ENCODE data around the gene NUTF2. TPM values are rescaled to one million over a fixed set of nuclear protein-coding genes. Genes with fewer than 3 reads are reported as not detected.
"Not testable (repeated sequence)": the region's sequence is repeated elsewhere in the genome, so short reads cannot be mapped to it uniquely, and the experiment has no call there.

NUTF2 gene
- total and polyA plus RNA-seq, 2 experiments from 2014 or later: 100 to 197 TPM

GRCh38 chr16:67909056-67909742, 62.5 kb downstream of the NUTF2 start:
- no peaks in the 10 kb centered on the region for H3K9me2 ChIP-seq (replicated peaks; ENCODE audit: insufficient read depth)
- H2AFZ ChIP-seq: no peak overlapping the region
- no peaks in the 10 kb centered on the region for H3K9me3 ChIP-seq (ENCODE audit: low read depth)
- no peaks in the 10 kb centered on the region for H3K4me1 ChIP-seq (ENCODE audit: insufficient read depth)
- H3K36me3 ChIP-seq (replicated peaks; ENCODE audit: insufficient read depth, low read depth): no peaks in the 10 kb centered on the region
- H3K4me2 ChIP-seq: no peak overlapping the region
- H3K27ac ChIP-seq: no peak overlapping the region
- no peak for DNase-seq (ENCODE audit: low spot score)
- TF ChIP-seq, protein P1, sequence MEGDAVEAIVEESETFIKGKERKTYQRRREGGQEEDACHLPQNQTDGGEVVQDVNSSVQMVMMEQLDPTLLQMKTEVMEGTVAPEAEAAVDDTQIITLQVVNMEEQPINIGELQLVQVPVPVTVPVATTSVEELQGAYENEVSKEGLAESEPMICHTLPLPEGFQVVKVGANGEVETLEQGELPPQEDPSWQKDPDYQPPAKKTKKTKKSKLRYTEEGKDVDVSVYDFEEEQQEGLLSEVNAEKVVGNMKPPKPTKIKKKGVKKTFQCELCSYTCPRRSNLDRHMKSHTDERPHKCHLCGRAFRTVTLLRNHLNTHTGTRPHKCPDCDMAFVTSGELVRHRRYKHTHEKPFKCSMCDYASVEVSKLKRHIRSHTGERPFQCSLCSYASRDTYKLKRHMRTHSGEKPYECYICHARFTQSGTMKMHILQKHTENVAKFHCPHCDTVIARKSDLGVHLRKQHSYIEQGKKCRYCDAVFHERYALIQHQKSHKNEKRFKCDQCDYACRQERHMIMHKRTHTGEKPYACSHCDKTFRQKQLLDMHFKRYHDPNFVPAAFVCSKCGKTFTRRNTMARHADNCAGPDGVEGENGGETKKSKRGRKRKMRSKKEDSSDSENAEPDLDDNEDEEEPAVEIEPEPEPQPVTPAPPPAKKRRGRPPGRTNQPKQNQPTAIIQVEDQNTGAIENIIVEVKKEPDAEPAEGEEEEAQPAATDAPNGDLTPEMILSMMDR (IDR thresholded peaks at IDR 0.05; ENCODE audit: poor library complexity): no peak
- no peak for TF ChIP-seq EZH2 (IDR thresholded peaks at IDR 0.05; ENCODE audit: borderline replicate concordance)
- TF ChIP-seq EZH2phosphoT487 (IDR thresholded peaks at IDR 0.05; ENCODE audit: low read depth, severe bottlenecking, unreplicated experiment): no peak
- no peaks in the 10 kb centered on the region for H3K27me3 ChIP-seq
- peaks cover 3% of the 10 kb centered on the region for H4K20me1 ChIP-seq (ENCODE audit: insufficient read depth, poor library complexity, severe bottlenecking)
- H3K79me2 ChIP-seq: peaks cover 44% of the 10 kb centered on the region
- WGBS (ENCODE audit: low lambda C conversion rate, missing lambda C conversion rate): 98% methylated on average over 31 of the region's 36 CpGs
- H3K4me3 ChIP-seq: no peak overlapping the region

GRCh38 chr16:67910158-67910557, 63.4 kb downstream of the NUTF2 start:
- Histone ChIP-seq H3K4me3 (no peak overlapping the region), H3K27ac (no peak overlapping the region), H3K9me2 (replicated peaks; ENCODE audit: insufficient read depth) (no peaks in the 10 kb centered on the region), H3K4me1 (ENCODE audit: insufficient read depth) (no peaks in the 10 kb centered on the region), H3K36me3 (replicated peaks; ENCODE audit: insufficient read depth, low read depth) (no peaks in the 10 kb centered on the region), H3K79me2 (peaks cover 38% of the 10 kb centered on the region), H2AFZ (no peak overlapping the region), H3K9me3 (ENCODE audit: low read depth) (no peaks in the 10 kb centered on the region), H4K20me1 (ENCODE audit: insufficient read depth, poor library complexity, severe bottlenecking) (peaks cover 3% of the 10 kb centered on the region), H3K4me2 (no peak overlapping the region), H3K27me3 (no peaks in the 10 kb centered on the region)
- peak; percentile 54 for DNase-seq (ENCODE audit: low spot score)
- TF ChIP-seq EZH2 (IDR thresholded peaks at IDR 0.05; ENCODE audit: borderline replicate concordance): no peak
- TF ChIP-seq, protein P1 (IDR thresholded peaks at IDR 0.05; ENCODE audit: poor library complexity): no peak
- no peak for TF ChIP-seq EZH2phosphoT487 (IDR thresholded peaks at IDR 0.05; ENCODE audit: low read depth, severe bottlenecking, unreplicated experiment)
- 91% methylated on average over 2 of the region's 2 CpGs for WGBS (ENCODE audit: low lambda C conversion rate, missing lambda C conversion rate)

GRCh38 chr16:67914758-67915495, 68.2 kb downstream of the NUTF2 start:
- Histone ChIP-seq H3K27ac (no peak overlapping the region), H2AFZ (no peak overlapping the region), H3K9me2 (replicated peaks; ENCODE audit: insufficient read depth) (no peaks in the 10 kb centered on the region), H3K27me3 (no peaks in the 10 kb centered on the region), H3K4me2 (no peak overlapping the region), H3K9me3 (ENCODE audit: low read depth) (no peaks in the 10 kb centered on the region), H4K20me1 (ENCODE audit: insufficient read depth, poor library complexity, severe bottlenecking) (peaks cover 21% of the 10 kb centered on the region), H3K4me1 (ENCODE audit: insufficient read depth) (peaks cover 4% of the 10 kb centered on the region), H3K79me2 (peaks cover 59% of the 10 kb centered on the region), H3K4me3 (no peak overlapping the region), H3K36me3 (replicated peaks; ENCODE audit: insufficient read depth, low read depth) (no peaks in the 10 kb centered on the region)
- 68% methylated on average over 7 of the region's 7 CpGs for WGBS (ENCODE audit: low lambda C conversion rate, missing lambda C conversion rate)
- TF ChIP-seq EZH2phosphoT487 (IDR thresholded peaks at IDR 0.05; ENCODE audit: low read depth, severe bottlenecking, unreplicated experiment): no peak
- no peak for TF ChIP-seq EZH2 (IDR thresholded peaks at IDR 0.05; ENCODE audit: borderline replicate concordance)
- TF ChIP-seq, protein P1 (IDR thresholded peaks at IDR 0.05; ENCODE audit: poor library complexity): no peak
- no peak for DNase-seq (ENCODE audit: low spot score)

- DNase-seq (ENCODE audit: low spot score); H3K4me2 ChIP-seq; H3K9me2 ChIP-seq (replicated peaks; ENCODE audit: insufficient read depth); H2AFZ ChIP-seq; H3K4me3 ChIP-seq; H3K9me3 ChIP-seq (ENCODE audit: low read depth); H3K36me3 ChIP-seq (replicated peaks; ENCODE audit: insufficient read depth, low read depth); H3K4me1 ChIP-seq (ENCODE audit: insufficient read depth); H3K27me3 ChIP-seq; H3K27ac ChIP-seq: not testable (repeated sequence)
- WGBS (ENCODE audit: low lambda C conversion rate, missing lambda C conversion rate): 78% methylated on average over 2 of the region's 2 CpGs
- peaks cover 21% of the 10 kb centered on the region for H4K20me1 ChIP-seq (ENCODE audit: insufficient read depth, poor library complexity, severe bottlenecking)
- peaks cover 64% of the 10 kb centered on the region for H3K79me2 ChIP-seq
These were observed 68.7 kb downstream of the NUTF2 start for GRCh38 chr16:67915496-67915769.

All from hepatocyte (in vitro differentiated cells).